ENCODE results near the gene ERFE.

DNA sequence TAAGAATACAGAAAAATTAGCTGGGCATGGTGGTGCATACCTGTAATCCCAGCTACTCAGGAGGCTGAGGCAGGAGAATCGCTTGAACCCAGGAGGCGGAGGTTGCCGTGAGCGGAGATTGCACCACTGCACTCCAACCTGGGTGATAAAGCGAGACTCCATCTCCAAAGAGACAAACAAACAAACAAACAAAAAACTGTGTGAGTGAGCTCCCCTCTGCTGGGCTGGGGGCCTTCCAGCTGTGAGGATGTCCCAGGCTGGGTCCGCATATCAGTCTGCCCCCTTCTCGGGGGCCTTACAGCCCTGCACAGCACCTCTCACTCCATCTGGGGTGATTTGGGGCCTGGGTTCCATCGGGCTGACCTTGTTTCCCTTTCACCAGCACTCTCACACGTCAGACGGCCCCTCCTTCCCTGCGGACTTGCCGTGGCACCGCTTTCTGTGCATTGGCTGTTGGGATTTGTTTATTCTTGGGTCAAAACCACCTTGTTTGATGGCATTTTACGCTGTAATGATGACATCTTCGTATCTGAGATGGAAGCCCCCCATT is 23.1 kb upstream of the ERFE start:
- TF ChIP-seq POLR2A (IDR thresholded peaks at IDR 0.05; ENCODE audit: low read length) (no peak), GATA1 (IDR thresholded peaks at IDR 0.05; ENCODE audit: low read depth, low read length) (no peak)
